Left hindlimb (tissue), 1 donor: ENCODE data around the gene SF3A2.
"Not testable (repeated sequence)": the region's sequence is repeated elsewhere in the genome, so short reads cannot be mapped to it uniquely, and the experiment has no call there.

Source experiments
- DNase-seq: peaks from one replicate; pipeline ENCODE4 v3.0.0-alpha.2; 2018

Gene SF3A2

GRCh38 chr19:2236314-2237050, at the start of gene SF3A2, which contains the start of gene PLEKHJ1:
SF3A2 (plus strand) TSS chr19:2236824; CDS start chr19:2243419, 6,595 bp downstream.
PLEKHJ1 (minus strand) TSS chr19:2236329; CDS start chr19:2236248, 81 bp downstream.
- DNase-seq = peak; percentile 99

- no peak for DNase-seq
Observed at GRCh38 chr19:2187159-2187558, 49.5 kb upstream of the SF3A2 start.

GRCh38 chr19:2188708-2189385, 47.8 kb upstream of the SF3A2 start:
- DNase-seq = no peak

- DNase-seq = peak; percentile 64
Observed at GRCh38 chr19:2189880-2190279, 46.7 kb upstream of the SF3A2 start.

- DNase-seq = no peak
Observed at GRCh38 chr19:2190848-2191455, 45.7 kb upstream of the SF3A2 start.

GRCh38 chr19:2191456-2192310, 44.9 kb upstream of the SF3A2 start:
- no peak for DNase-seq

GRCh38 chr19:2192862-2193261, 43.8 kb upstream of the SF3A2 start:
- no peak for DNase-seq

GRCh38 chr19:2193807-2194206, 42.8 kb upstream of the SF3A2 start:
- no peak for DNase-seq

GRCh38 chr19:2194513-2195078, 42.0 kb upstream of the SF3A2 start:
- DNase-seq = no peak

GRCh38 chr19:2195361-2195760, 41.3 kb upstream of the SF3A2 start:
- no peak for DNase-seq

- no peak for DNase-seq
Observed at GRCh38 chr19:2195914-2196313, 40.7 kb upstream of the SF3A2 start.

- no peak for DNase-seq
Observed at GRCh38 chr19:2197270-2197669, 39.4 kb upstream of the SF3A2 start.

- no peak for DNase-seq
Observed at GRCh38 chr19:2198317-2198716, 38.3 kb upstream of the SF3A2 start.

GRCh38 chr19:2199215-2199614, 37.4 kb upstream of the SF3A2 start:
- peak; percentile 52 for DNase-seq

- DNase-seq = no peak
Observed at GRCh38 chr19:2199861-2200623, 36.6 kb upstream of the SF3A2 start.

- DNase-seq = not testable (repeated sequence)
Observed at GRCh38 chr19:2200624-2201294, 35.9 kb upstream of the SF3A2 start.

GRCh38 chr19:2201473-2202148, 35.0 kb upstream of the SF3A2 start:
- no peak for DNase-seq

GRCh38 chr19:2202366-2202765, 34.3 kb upstream of the SF3A2 start:
- DNase-seq = no peak

- no peak for DNase-seq
Observed at GRCh38 chr19:2207008-2207407, 29.6 kb upstream of the SF3A2 start.
